Liver (tissue), 9 donors: ENCODE results near the gene KIF5A. TPM values are rescaled to one million over a fixed set of nuclear protein-coding genes. Genes with fewer than 3 reads are reported as not detected.

ENCODE experiments used
- DNase-seq: peaks from one replicate; pipeline ENCODE4 v3.0.0-alpha.2; 2017; ENCODE audit warnings: low spot score
- H3K27ac ChIP-seq, 2 donors: one replicate each; pipeline ENCODE4 v1.7.0; 2013; ENCODE audit warnings: inconsistent platforms in 2 of 2, low read length in 2 of 2, control low read depth in 1 of 2, low read depth in 1 of 2, mild to moderate bottlenecking in 1 of 2
- H3K27me3 ChIP-seq, 4 donors: one replicate each; pipeline versions ENCODE4 v1.6.1 to v1.7.0; 2013; ENCODE audit warnings: low read length in 3 of 4, inconsistent platforms in 1 of 4, mild to moderate bottlenecking in 1 of 4, moderate library complexity in 1 of 4; ENCODE audit not compliant: control insufficient read depth in 4 of 4, insufficient read depth in 4 of 4
- H3K36me3 ChIP-seq, 4 donors: one replicate each; pipeline versions ENCODE4 v1.6.1 to v1.7.0; 2013; ENCODE audit warnings: low read length in 3 of 4, mild to moderate bottlenecking in 3 of 4, low read depth in 1 of 4, moderate library complexity in 1 of 4; ENCODE audit not compliant: control insufficient read depth in 4 of 4, insufficient read depth in 3 of 4
- H3K4me1 ChIP-seq, 4 donors: one replicate each; pipeline versions ENCODE4 v1.6.1 to v1.7.0; 2013; ENCODE audit warnings: low read length in 3 of 4, mild to moderate bottlenecking in 3 of 4, moderate library complexity in 1 of 4; ENCODE audit not compliant: control insufficient read depth in 4 of 4, insufficient read depth in 4 of 4
- H3K4me3 ChIP-seq, 3 donors: one replicate each; pipeline versions ENCODE4 v1.6.1 to v1.7.0; 2013; ENCODE audit warnings: low read length in 3 of 3, control low read depth in 1 of 3, low read depth in 1 of 3, mild to moderate bottlenecking in 1 of 3
- H3K9ac ChIP-seq, 2 donors: one replicate each; pipeline ENCODE4 v1.7.0; 2013; ENCODE audit warnings: low read length in 2 of 2, mild to moderate bottlenecking in 2 of 2, moderate library complexity in 2 of 2, control low read depth in 1 of 2, low read depth in 1 of 2
- H3K9me3 ChIP-seq, 4 donors: one replicate each; pipeline versions ENCODE4 v1.6.1 to v1.7.0; 2013; ENCODE audit warnings: low read length in 3 of 4; ENCODE audit not compliant: control insufficient read depth in 4 of 4
- EGR1 ChIP-seq, 2 donors: IDR thresholded peaks; 2 replicates each; pipeline ENCODE4 v1.6.1; 2016 to 2018; ENCODE audit warnings: antibody characterized with exemption in 2 of 2, low read depth in 2 of 2
- GABPA ChIP-seq, 2 donors: IDR thresholded peaks in 1 of 2; conservative IDR thresholded peaks in 1 of 2; 2 replicates each; pipeline ENCODE4 v1.6.1; 2016; ENCODE audit warnings: antibody characterized with exemption in 2 of 2, mild to moderate bottlenecking in 1 of 2, moderate library complexity in 1 of 2
- HNF4G ChIP-seq: IDR thresholded peaks from 2 replicates; pipeline ENCODE4 v1.6.1; 2016; ENCODE audit warnings: antibody characterized with exemption
- JUND ChIP-seq, 2 donors: IDR thresholded peaks; 2 replicates each; pipeline ENCODE4 v1.6.1; 2016; ENCODE audit warnings: antibody characterized with exemption in 2 of 2
- MAX ChIP-seq: IDR thresholded peaks from 2 replicates; pipeline ENCODE4 v1.6.1; 2016; ENCODE audit warnings: antibody characterized with exemption
- RAD21 ChIP-seq, 2 donors: IDR thresholded peaks; 2 replicates each; pipeline ENCODE4 v1.6.1; 2016; ENCODE audit warnings: antibody characterized with exemption in 2 of 2, mild to moderate bottlenecking in 2 of 2
- SP1 ChIP-seq: IDR thresholded peaks from 2 replicates; pipeline ENCODE4 v1.6.1; 2018; ENCODE audit warnings: antibody characterized with exemption, mild to moderate bottlenecking
- TAF1 ChIP-seq: conservative IDR thresholded peaks from 2 replicates; pipeline ENCODE4 v1.6.1; 2016; ENCODE audit warnings: antibody characterized with exemption, mild to moderate bottlenecking
- YY1 ChIP-seq: IDR thresholded peaks from 2 replicates; pipeline ENCODE4 v1.6.1; 2016; ENCODE audit warnings: antibody characterized with exemption, mild to moderate bottlenecking
- WGBS: extraction: QIAGEN DNeasy Blood & Tissue Kit; methylation state at CpG from one replicate; pipeline ENCODE4 v1.1.7; 2013; 5-methylcytosine and 5-hydroxymethylcytosine counted together
- polyA plus RNA-seq, 2 donors: library from polyadenylated mRNA; stranded (reverse) in 1 of 2; unstranded in 1 of 2; fragments of 200-250 nt in 1 of 2; fragments of >200 nt in 1 of 2; fragmentation: Nextera tagmentation in 1 of 2; extraction: Ambion mirVana in 1 of 2; gene quantifications; one replicate each; pipeline versions ENCODE4 v1.2.1 to v1.2.3, GENCODE V29; 2013 to 2015
- total RNA-seq, 2 donors: library from RNA; depleted of rRNA; stranded (reverse); fragments of >200 nt; gene quantifications; one replicate each; pipeline ENCODE4 v1.2.3, GENCODE V29; 2014
- TF ChIP-seq, protein P1 (sequence below): IDR thresholded peaks from 2 replicates; pipeline ENCODE4 v1.6.1; 2016; ENCODE audit warnings: antibody characterized with exemption
- TF ChIP-seq, protein P2 (sequence below): IDR thresholded peaks from 2 replicates; pipeline ENCODE4 v1.6.1; 2016; ENCODE audit warnings: antibody characterized with exemption, mild to moderate bottlenecking
- TF ChIP-seq, protein P3 (sequence below): IDR thresholded peaks from 2 replicates; pipeline ENCODE4 v1.6.1; 2016; ENCODE audit warnings: antibody characterized with exemption
- donor health status: healthy.
- donor health status: healthy.
- donor health status: healthy.
- donor health status: healthy.
- donor health status: healthy.

KIF5A gene
- total and polyA plus RNA-seq, 4 donors, result 0.01 to 0.42 TPM; not detected in 2

- Histone ChIP-seq H3K36me3 (no peaks in the 10 kb centered on the region), H3K4me1 (peaks cover 4 to 18% (median 12%) of the 10 kb centered on the region in 4 donors), H3K27ac (no peak overlapping the region), H3K9me3 (no peaks in the 10 kb centered on the region), H3K4me3 (no peak overlapping the region), H3K9ac (no peak overlapping the region), H3K27me3 (peaks cover 0 to 18% (median 6%) of the 10 kb centered on the region in 4 donors)
- TF ChIP-seq GABPA (IDR thresholded peaks at IDR 0.05 in 1 of 2, conservative IDR thresholded peaks at IDR 0.05 in 1 of 2) (no peak), EGR1 (IDR thresholded peaks at IDR 0.05; ENCODE audit: low read depth in 2 of 2) (no peak), RAD21 (IDR thresholded peaks at IDR 0.05) (no peak), MAX (no peak), JUND (IDR thresholded peaks at IDR 0.05) (no peak), HNF4G (no peak), SP1 (no peak), YY1 (no peak), TAF1 (no peak)
- TF ChIP-seq, protein P1, sequence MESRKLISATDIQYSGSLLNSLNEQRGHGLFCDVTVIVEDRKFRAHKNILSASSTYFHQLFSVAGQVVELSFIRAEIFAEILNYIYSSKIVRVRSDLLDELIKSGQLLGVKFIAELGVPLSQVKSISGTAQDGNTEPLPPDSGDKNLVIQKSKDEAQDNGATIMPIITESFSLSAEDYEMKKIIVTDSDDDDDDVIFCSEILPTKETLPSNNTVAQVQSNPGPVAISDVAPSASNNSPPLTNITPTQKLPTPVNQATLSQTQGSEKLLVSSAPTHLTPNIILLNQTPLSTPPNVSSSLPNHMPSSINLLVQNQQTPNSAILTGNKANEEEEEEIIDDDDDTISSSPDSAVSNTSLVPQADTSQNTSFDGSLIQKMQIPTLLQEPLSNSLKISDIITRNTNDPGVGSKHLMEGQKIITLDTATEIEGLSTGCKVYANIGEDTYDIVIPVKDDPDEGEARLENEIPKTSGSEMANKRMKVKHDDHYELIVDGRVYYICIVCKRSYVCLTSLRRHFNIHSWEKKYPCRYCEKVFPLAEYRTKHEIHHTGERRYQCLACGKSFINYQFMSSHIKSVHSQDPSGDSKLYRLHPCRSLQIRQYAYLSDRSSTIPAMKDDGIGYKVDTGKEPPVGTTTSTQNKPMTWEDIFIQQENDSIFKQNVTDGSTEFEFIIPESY, result no peak
- no peak for DNase-seq
- WGBS, result 14% methylated on average over 46 of the region's 46 CpGs
Measured at GRCh38 chr12:57619434-57620244, 69.8 kb downstream of the KIF5A start.

- Histone ChIP-seq H3K27ac (no peak overlapping the region), H3K27me3 (peaks cover 0 to 23% (median 6%) of the 10 kb centered on the region in 4 donors), H3K4me1 (peaks cover 4 to 18% (median 12%) of the 10 kb centered on the region in 4 donors), H3K9ac (no peak overlapping the region), H3K36me3 (no peaks in the 10 kb centered on the region), H3K9me3 (no peaks in the 10 kb centered on the region), H3K4me3 (no peak overlapping the region)
- 16% methylated on average over 13 of the region's 13 CpGs for WGBS
- no peak for DNase-seq
- TF ChIP-seq, protein P2, sequence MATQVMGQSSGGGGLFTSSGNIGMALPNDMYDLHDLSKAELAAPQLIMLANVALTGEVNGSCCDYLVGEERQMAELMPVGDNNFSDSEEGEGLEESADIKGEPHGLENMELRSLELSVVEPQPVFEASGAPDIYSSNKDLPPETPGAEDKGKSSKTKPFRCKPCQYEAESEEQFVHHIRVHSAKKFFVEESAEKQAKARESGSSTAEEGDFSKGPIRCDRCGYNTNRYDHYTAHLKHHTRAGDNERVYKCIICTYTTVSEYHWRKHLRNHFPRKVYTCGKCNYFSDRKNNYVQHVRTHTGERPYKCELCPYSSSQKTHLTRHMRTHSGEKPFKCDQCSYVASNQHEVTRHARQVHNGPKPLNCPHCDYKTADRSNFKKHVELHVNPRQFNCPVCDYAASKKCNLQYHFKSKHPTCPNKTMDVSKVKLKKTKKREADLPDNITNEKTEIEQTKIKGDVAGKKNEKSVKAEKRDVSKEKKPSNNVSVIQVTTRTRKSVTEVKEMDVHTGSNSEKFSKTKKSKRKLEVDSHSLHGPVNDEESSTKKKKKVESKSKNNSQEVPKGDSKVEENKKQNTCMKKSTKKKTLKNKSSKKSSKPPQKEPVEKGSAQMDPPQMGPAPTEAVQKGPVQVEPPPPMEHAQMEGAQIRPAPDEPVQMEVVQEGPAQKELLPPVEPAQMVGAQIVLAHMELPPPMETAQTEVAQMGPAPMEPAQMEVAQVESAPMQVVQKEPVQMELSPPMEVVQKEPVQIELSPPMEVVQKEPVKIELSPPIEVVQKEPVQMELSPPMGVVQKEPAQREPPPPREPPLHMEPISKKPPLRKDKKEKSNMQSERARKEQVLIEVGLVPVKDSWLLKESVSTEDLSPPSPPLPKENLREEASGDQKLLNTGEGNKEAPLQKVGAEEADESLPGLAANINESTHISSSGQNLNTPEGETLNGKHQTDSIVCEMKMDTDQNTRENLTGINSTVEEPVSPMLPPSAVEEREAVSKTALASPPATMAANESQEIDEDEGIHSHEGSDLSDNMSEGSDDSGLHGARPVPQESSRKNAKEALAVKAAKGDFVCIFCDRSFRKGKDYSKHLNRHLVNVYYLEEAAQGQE, result no peak
- TF ChIP-seq, protein P3, sequence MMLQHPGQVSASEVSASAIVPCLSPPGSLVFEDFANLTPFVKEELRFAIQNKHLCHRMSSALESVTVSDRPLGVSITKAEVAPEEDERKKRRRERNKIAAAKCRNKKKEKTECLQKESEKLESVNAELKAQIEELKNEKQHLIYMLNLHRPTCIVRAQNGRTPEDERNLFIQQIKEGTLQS, result no peak
- TF ChIP-seq YY1 (no peak), MAX (no peak), SP1 (no peak)
Measured at GRCh38 chr12:57620245-57620935, 70.5 kb downstream of the KIF5A start.
